ENCODE results near the gene SH3RF2.

SH3RF2 gene

DNA sequence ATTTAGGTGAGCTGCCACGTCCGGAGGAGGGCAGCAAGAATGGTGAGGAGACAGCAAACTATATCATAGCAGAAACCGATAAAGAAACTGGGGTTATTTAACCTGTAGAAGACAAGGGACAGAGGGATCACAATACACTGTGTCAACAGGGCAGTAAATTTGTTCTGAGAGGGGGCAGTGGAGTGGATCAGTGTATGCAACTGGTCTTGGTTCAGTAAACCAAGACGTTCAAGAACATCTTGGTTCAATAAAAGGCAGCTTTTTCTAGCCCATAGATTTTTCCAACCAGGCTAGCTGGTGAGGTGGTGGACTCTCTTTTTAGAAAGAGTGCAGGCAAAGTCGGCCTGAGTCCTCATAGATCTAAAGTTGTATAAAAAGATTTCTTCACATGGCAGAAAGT lies 113.7 kb downstream of the SH3RF2 start:
- no peak for DNase-seq

DNA sequence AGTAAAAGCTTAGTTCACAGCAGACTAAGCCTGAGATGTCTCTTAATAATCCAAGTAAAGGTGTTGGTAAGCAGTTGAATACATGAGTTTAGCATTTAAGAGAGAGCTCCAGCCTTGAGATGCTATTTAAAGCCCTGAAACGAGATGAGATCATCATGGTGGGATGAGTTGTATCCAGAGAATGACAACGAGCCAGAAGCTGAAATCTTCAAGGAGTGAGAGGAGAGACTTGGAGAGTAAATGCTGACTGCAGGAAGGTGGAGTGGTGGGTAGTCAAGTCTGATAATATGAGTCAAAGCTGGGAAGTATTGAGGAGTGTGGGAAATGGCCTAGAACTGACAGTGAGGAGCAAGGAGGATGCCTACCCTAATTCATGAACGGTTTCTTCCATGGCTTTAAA lies 115.3 kb downstream of the SH3RF2 start:
- DNase-seq, result no peak

DNA sequence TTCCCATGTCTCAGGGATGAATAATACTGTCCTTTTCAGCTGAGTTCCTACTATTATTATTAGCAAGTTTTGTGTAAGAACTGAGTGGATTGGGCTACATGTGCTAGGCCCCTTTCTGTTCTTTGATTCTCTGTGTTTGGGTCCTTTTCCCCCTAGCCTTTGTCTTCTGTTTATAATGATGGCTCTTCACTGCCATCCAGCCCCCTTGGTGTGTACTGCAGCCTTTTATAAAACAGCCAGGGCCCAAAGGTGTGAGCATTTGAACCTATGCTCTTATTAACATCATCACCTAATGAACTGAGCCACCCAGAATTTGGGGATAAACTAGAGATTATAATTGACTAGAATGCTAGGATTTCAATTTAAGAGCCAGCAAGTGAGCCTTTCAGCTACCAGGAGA lies 116.4 kb downstream of the SH3RF2 start:
- peak in 1 of 2 experiments; percentile 43 for DNase-seq

DNA sequence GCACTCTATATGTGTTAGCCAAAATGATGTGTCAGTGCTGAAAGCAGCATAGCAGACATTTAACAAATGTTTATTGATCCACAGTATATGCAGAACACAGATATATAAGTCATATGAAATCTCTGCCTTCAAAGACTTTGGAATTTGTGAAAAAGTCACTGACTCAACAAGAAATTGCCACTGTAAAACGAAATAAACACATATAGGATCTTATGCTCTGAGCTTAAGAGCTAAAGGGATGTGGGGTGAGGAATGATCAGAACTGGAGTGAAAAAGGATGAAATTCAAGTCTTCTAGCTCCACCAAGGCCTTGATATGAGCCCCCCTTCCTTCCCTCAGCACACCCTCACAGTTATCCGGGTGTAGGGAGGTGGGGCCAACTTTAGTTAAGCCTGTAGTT lies 119.1 kb downstream of the SH3RF2 start:
- no peak for DNase-seq

DNA sequence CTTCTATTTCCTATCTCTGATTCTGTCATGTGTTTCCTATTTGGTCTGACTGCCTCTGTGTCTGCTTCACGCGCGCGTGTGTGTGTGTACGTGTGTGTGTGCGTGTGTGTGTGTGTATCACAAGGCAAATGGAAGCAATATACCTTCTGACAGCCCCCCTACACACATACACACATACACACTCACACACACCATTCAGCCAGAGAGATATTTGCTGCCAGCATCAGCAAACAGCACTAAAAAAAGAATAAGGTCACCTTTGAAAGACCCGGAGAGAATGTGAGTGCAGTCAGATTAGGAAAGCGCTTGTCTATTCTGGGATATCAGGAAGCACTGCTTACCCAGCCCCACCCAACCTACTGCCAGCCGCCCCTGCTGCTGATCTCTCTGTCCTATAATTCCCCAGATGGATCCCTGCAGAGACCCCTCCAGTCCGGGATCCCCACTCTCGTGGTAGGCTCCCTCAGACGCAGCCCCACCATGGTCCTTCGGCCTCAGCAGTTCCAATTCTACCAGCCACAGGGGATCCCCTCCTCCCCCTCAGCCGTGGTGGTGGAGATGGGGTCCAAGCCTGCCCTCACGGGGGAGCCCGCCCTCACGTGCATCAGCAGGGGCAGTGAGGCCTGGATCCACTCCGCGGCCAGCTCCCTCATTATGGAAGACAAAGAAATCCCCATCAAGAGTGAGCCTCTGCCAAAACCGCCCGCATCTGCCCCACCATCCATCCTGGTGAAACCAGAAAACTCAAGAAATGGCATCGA lies 123.3 kb downstream of the SH3RF2 start:
- no peak for DNase-seq

DNA sequence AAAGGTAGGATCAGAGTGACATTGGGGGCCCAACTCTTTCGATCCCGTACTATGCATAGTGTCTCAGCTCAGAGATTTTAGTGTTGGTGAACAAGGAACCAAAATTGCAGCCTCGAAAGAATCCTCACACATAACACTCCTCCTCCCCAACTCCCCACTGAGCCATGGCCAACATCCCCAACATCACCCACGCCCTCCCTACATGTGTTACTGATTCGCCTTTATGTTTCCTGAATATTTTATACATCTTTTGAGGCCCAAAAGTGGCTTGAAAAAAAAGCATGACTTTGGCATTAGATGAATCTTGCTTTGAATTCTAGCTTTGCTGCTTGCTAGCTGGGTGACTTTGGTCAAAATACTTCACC lies 123.8 kb downstream of the SH3RF2 start:
- no peak for DNase-seq

DNA sequence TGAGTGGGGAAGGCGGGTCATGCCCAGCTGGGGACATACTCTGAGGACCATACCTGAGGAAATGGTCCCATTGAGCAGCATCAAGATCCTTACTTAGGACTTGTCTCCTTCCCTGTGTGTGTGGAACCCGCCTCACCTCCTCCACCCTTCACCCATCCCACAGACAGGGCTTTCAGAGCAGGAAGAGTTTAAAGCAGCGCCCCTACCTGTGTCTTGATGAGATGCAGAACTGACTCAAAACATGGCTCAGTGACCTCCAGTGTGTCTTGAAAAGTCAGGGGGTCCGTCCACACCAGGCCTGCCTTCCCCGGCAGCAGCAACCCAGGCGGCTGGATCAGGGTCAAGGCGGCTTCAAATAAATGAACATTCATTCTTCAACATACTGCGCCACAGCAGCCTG lies 130.6 kb downstream of the SH3RF2 start:
- DNase-seq, result no peak

DNA sequence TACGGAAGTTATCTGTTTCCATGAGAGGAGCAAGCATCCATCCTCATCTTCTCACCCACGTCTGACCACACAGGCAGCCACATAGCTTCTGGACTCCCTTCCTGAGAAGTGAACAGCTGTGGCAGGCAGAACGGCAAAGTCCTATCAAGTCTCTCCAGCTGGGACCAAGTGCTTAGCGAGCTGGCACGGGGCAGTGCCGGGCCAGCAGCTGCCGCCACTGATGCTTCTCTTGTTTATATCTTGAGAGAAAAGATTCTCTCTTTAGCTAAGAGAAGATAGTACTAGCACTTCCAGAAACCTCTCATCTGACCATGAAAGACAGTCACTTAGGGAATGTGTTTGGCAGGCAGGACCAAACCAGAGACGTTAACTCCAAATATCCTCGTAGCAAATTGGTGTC lies 131.8 kb downstream of the SH3RF2 start:
- no peak for DNase-seq

DNA sequence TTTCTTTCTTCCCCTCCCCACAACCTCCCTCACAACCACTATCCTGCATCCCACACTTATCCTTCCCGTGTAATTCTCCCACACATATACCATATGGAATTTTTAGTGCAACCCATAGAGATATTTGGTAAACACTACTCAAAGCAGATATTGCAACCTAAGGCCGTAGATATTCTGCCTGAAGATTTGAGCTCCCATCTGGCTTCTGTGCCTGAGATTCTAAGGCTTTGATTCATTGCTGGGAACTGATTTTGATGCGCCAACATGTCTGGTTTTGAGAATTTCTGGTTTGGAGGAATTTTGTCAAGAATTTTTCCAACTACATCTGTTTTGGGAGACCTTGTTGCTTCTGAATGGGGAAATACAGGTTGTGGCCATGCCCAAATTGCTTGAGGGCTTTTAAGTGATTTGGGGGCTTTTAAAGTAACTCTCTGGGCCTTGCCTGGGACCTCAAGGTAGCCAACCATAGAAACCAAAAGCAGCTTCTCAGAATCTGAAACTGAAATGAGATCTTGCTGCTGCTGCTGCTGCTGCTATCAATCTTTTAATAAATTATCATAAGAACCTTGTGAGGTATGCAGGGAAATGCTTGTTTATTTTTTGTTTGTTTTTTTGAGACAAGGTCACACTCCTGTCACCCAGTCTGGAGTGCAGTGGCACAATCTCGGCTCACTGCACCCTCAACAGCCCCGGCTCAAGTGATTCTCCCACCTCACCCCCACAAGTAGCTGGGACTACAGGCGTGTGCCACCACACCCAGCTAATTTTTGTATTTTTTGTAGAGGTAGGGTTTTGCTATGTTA lies 132.8 kb downstream of the SH3RF2 start:
- DNase-seq, result no peak

DNA sequence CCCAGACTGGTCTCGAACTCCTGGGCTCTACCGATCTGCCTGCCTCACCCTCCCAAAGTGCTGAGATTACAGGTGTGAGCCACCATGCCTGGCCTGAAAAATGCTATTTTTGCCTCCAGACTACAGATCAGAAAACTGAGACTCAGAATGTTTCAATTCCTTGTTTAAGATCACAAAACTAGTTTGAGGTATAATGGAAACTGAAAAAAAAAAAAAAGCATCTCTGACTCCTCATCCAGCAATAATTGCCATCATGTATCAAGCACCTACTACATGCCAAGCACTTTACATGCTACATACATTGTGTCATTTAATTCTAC lies 133.4 kb downstream of the SH3RF2 start:
- no peak for DNase-seq

DNA sequence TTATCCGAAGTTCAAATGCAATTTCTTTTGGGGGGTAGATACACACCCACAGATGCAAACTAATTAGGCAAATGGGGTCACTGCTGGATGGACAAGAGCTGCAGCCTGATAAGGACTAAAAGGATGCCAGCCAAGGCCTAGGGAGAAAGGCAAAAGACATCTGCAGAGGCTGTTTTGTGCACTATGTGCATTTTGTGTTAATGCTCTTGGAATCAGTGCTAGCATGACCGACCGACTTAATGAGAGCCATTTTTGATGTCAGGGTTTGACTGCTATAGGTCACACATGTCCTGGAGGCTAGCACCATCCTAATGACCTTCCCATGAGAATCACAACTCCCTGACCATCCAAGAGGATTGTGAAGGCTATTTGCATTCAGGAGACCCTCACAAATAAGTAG lies 134.4 kb downstream of the SH3RF2 start:
- no peak for DNase-seq

DNA sequence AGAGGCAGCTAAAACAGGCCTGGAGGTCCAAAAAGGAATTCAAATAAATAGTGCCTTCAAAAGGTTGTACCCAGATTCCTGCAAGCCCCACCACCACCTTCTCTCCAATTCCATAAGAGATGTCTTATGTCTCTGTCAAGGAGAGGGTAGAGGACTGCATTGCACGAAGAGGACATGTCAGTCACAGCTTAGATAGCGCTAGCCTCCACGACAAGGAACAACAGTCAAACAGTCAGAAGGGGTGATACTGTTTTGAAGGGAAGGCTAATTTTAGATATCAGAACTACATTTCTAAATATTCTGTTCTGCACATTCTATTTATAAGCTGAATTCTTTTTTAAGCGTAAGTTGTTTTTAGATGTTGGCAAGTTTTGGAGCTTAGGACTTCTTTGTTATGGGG lies 134.8 kb downstream of the SH3RF2 start:
- no peak for DNase-seq

DNA sequence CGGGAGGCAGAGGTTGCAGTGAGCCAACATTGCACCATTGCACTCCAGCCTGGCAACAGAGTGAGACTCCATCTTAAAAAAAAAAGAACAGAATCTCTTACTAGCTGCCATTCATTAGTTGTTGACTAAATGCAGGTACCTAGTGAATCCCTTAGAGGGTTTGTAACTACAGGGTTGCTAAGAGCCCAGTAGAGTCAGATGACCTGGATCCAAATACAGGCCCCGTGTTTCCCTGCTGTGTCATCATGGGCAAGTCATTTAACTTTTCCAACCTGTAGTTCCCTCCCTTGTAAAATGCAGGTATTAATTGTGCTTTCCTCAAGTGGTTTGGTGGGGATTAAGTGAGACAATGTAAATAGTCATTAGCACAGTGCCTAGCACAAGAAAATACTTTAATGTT lies 136.2 kb downstream of the SH3RF2 start:
- DNase-seq, result no peak

DNA sequence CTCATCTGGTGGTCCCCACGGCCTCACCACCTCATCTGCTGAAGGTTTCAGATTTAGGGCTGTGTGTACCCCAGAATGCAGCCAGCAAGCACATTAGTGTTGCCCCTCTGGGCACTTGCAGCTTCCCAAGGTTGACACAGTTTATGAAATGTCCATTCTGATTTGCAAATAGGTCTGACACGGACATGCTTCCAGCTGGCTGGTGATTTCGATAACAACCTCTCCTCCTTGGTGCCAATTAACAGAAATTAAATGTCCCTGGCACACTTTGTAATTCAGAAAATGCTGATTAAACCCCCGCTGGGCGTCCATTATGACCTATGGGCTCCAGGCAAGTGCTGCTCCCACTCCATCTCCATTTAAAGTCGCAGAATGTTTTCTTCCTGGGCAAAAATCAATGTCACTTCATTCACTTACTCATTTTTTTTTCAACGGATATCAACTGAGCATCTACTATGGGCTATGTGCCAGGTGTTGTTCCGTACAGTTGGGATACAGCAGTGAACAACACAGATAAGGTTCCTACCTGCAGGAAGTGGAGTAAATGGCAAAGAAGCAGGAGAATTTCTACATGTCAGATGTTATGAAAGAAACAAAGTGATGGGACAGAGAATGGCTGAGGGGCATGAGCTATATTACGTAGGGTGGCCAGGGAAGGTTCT lies 137.0 kb downstream of the SH3RF2 start:
- no peak for DNase-seq

DNA sequence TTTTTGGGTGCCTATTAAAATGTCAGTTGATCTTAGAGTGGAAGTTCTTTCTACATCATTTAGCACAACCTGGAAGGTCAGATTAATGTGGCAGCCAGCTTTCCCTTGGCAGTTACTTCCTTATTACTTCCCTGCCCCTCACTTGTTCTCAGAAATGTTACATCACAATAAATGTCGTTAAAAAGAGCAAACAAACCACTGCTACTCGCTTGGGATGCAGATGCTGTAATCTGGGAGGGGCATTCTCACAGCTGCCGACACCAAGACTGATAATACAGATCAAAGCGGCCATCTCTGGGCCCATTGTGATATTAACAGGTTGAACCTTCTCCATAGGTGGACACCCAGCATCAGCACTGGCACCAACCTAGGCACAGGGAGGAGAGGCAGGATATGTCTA lies 139.7 kb downstream of the SH3RF2 start:
- DNase-seq, result peak; percentile 30 to 52

DNA sequence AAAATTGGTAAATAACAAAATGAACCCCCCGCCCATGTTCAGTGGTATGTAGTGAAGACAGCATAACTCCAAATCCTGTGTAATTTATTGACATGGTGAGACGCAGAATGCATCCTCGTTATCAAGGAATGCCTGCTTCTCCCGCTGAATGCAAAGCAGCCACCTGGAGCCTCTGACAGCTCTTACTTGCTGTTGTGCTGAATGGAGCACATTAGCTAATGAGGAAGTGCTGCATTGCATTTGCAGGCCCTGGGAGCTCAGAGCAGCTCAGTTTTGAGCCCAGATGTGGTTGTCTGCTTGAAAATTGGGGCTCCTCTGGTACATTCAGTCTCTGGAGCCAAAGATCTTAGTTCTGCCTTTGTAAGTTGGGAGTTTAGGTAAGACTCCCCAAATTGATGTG lies 140.1 kb downstream of the SH3RF2 start:
- peak; percentile 46 to 79 for DNase-seq

DNA sequence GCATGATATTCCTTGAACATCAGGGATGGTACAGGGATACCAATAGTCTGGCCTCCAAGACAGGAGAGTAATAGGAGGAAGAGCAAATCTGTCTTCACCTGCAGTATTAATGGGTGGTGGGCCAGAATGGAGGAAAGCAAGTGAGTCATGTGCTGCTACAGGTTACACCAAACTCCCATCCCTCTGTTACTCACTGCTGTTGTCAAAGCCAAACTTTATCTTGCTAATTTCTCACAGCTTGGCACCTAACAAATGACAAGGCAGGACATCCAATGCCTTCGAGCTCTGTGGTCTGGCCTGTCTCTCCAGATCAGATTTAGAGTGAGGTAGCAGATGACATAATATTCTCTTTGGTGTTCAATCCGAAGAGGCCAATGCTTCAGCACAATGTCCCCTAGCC lies 142.2 kb downstream of the SH3RF2 start:
- no peak for DNase-seq

DNA sequence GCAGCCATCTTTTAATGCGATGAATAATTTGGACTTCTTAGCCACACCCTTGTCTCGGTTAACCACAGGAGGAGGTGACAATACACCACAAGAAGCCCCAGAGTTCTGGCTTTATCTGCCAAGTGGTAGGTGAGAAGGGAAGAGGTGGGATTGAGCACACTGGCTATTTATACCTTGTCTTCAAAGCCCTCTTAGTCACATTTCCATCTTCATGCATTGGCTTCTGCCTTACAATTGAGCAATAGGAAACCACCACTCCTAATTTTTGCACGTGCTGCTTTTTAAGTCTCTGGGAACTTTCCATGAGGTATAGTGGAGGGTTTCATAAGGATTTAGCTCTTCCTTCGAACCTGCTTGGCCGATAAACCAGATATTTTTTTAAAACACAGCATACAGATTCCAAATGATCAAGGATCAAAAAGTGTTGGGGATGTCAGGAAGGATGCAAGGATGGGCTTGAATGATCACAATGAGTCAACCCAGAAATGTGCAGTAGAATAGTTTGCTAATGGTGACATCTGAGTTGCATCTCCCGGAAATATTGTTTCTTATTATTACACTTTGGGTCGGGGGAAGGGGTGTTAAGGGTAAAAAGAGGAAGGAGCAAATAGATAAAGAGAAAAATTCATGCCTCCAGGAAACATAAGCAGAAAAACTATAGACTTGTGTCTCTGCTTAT lies 143.5 kb downstream of the SH3RF2 start:
- DNase-seq, result no peak

DNA sequence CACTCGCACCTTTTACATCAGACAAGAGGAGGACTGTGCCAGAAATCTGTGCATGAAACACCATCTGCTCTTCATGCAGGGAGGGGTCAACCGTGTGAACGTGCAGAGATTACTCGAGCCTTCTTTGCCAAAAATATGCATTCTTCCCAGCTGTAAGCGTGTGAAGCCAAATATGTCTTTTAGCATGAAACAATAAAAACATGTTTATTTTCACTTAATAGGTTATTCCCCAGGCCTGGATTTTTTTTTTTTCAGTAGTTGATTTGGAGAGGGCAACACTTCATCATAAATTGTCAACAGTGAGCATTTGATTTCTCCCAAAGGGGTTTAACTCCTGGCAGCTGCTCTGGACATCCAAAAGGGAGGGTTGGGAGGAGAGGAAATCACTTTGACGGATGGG lies 145.2 kb downstream of the SH3RF2 start:
- no peak for DNase-seq

DNA sequence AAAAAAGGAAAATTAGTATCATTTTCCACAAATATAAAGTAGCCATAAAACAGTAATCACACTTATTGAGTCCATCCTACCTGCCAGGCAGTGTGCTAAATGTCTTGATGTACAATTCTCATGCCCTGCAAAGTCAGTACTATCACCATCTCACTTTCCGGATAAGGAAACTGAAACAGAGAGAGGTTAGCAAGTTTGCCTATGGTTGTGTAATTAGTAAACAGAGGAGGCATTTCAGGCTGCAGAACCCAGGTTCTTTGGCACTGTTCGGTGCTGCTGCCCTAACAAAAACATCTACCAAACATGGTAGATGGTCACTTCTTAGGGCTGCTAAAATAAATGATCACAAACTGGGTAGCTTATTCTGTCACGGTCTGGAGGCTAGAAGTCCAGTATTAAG lies 146.4 kb downstream of the SH3RF2 start:
- no peak for DNase-seq

DNA sequence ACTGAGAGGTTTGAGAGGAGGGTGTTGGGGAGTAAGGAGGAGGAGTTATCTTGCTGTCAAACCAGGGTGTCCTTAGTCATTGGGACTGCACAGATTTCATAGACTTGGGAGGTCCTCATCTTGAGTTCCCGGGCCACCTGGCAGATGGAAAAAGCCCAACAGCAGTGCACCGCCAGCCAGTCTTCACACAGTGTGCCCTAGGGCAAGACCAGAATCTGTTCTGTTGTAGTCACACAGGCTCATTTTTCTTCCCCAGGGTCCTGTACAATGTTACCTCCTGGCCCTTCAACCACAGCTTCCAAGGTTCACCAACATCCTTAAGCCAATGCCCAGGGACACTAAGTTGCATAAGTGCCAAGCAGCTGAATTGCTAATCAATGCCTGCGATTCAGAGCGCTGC lies 148.0 kb downstream of the SH3RF2 start:
- DNase-seq, result no peak

DNA sequence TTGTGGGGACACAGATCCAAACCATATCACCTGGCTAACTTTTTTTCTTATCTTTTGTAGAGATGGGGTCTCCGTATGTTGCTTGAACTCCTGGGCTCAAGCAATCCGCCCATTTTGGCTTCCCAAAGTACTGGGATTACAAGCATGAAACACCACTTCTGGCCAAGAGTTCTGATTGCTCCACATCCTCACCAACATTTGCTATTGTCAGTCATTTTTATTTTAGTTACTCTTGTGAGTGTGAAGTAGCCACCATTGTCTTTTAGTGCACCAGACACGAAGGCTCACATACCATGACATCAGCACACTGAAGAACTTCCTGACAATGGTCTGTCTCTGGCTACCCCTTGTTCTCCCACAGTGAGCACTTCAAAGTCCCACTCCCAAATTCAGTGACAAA lies 151.7 kb downstream of the SH3RF2 start:
- DNase-seq, result no peak

DNA sequence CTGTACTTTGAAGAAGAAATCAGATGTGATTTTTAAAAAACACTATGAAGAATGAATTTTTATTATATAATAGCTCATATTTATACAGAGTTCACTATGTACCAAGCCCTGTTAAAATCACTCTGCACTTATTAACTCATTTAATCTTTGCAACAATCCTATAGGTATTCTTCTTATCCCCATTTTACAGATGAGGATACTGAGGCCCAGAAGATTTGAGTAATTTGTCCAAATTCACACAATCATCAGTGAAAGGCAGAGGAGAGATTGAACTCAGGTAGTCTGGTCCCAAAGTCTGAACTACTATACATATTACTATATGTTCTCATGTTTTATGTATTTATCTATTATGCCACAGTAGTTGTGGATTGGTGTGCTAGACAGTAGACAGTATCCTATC lies 152.9 kb downstream of the SH3RF2 start:
- DNase-seq, result no peak

DNA sequence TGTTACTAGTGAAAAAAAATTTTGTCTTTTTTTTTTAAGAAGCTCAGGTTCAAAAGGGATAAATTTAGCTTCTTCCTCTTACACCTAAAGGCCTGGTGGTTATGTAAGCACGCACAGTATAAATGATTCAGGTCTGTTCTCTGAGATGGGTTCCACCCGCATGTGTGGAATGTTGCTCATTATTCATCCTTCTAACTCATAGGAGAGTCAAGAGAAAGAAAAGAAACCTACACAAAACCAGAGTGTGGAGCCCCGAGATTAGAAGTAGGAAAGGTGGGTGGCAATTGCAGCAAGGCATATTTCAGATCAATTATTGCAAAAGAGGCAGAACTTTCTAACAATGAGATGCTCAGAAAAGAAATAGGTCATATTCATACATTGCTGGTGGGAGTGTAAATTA lies 155.5 kb downstream of the SH3RF2 start:
- no peak for DNase-seq
